T-cell (primary cell): ENCODE results near the gene TYK2. TPM values are rescaled to one million over a fixed set of nuclear protein-coding genes. Genes with fewer than 3 reads are reported as not detected.

ENCODE experiments used
- ATAC-seq, 4 experiments: fragments of 200-7000 bp in 3 of 4; fragments of 150-1000 bp in 1 of 4; cut with Tn5 transposase; replicated peaks in 1 of 4; 1 replicate in 3 of 4; 2 replicates in 1 of 4; pipeline ENCODE4 v1.10.0; 2021; ENCODE audit warnings: moderate library complexity in 3 of 4, mild to moderate bottlenecking in 2 of 4, moderate number of reproducible peaks in 1 of 4
- CTCF ChIA-PET, 2 donors: fragments of 300-600 bp; sonication (Branson Sonifier 250); formaldehyde crosslinking; loops; one replicate each; lab custom pipeline; 2022; ENCODE audit warnings: antibody characterized with exemption in 2 of 2; lab: Charles Lee
- POLR2A ChIA-PET, 2 donors: fragments of 300-600 bp; sonication (Branson Sonifier 250); formaldehyde crosslinking; loops; one replicate each; lab custom pipeline; 2022; ENCODE audit warnings: antibody characterized with exemption in 2 of 2; lab: Charles Lee
- DNase-seq, 35 experiments: peaks; one replicate each; pipeline versions ENCODE4 v3.0.0 to v3.0.0-alpha.2; 2013 to 2023
- H3K27ac ChIP-seq: one replicate; pipeline ENCODE4 v1.5.1; 2013; ENCODE audit warnings: low read length
- H3K27me3 ChIP-seq, 2 experiments: replicated peaks in 1 of 2; 1 replicate in 1 of 2; 2 replicates in 1 of 2; pipeline versions ENCODE4 v1.6.1 to v1.7.0; 2013; ENCODE audit warnings: low read length in 1 of 2, mixed read lengths in 1 of 2; ENCODE audit not compliant: control insufficient read depth in 2 of 2, insufficient read depth in 2 of 2; ENCODE audit errors: extremely low read depth in 1 of 2
- H3K36me3 ChIP-seq, 2 donors: 1 replicate in 1 of 2; 2 replicates in 1 of 2; pipeline versions ENCODE4 v1.6.1 to v1.7.0; 2013; ENCODE audit warnings: low read length in 1 of 2; ENCODE audit not compliant: control insufficient read depth in 2 of 2, insufficient read depth in 1 of 2; ENCODE audit errors: extremely low read depth in 1 of 2
- H3K4me1 ChIP-seq, 2 experiments: 1 replicate in 1 of 2; 2 replicates in 1 of 2; pipeline versions ENCODE4 v1.6.1 to v1.7.0; 2013; ENCODE audit warnings: low read length in 2 of 2, mixed read lengths in 1 of 2; ENCODE audit not compliant: insufficient read depth in 2 of 2, control insufficient read depth in 1 of 2; ENCODE audit errors: extremely low read depth in 1 of 2
- H3K4me3 ChIP-seq, 2 donors: 1 replicate in 1 of 2; 2 replicates in 1 of 2; pipeline versions ENCODE4 v1.5.1 to v1.7.0; 2013; ENCODE audit warnings: mild to moderate bottlenecking in 2 of 2, low read length in 1 of 2, moderate library complexity in 1 of 2; ENCODE audit not compliant: control insufficient read depth in 1 of 2; ENCODE audit errors: extremely low read depth in 1 of 2
- H3K9me3 ChIP-seq: 2 replicates; pipeline ENCODE4 v1.7.0; 2013
- H3K27ac Mint-ChIP-seq, 2 donors: one replicate each; pipeline ENCODE4 v1.8.0; 2020 to 2021; ENCODE audit warnings: mild to moderate bottlenecking in 2 of 2, mixed read lengths in 2 of 2
- H3K27me3 Mint-ChIP-seq, 2 donors: one replicate each; pipeline ENCODE4 v1.8.0; 2021 to 2022; ENCODE audit warnings: mixed read lengths in 2 of 2
- H3K36me3 Mint-ChIP-seq: one replicate; pipeline ENCODE4 v1.8.0; 2021; ENCODE audit warnings: mixed read lengths
- H3K4me1 Mint-ChIP-seq, 3 donors: one replicate each; pipeline ENCODE4 v1.8.0; 2020 to 2022; ENCODE audit warnings: mixed read lengths in 3 of 3, mild to moderate bottlenecking in 1 of 3
- H3K4me3 Mint-ChIP-seq, 3 donors: one replicate each; pipeline ENCODE4 v1.8.0; 2020 to 2022; ENCODE audit warnings: mild to moderate bottlenecking in 3 of 3, mixed read lengths in 3 of 3, moderate library complexity in 3 of 3
- H3K9me3 Mint-ChIP-seq, 3 donors: one replicate each; pipeline ENCODE4 v1.8.0; 2020 to 2022; ENCODE audit warnings: mixed read lengths in 3 of 3
- WGBS: methylation state at CpG from one replicate; pipeline ENCODE4 v1.1.5; 2013; ENCODE audit warnings: missing lambda C conversion rate; ENCODE audit not compliant: insufficient coverage; 5-methylcytosine and 5-hydroxymethylcytosine counted together
- total RNA-seq, 35 experiments: library from RNA in 6 of 35; stranded (reverse) in 6 of 35; fragments of 120-200 nt in 1 of 35; gene quantifications; one replicate each; pipeline versions ENCODE4 v1.2.1 to v1.2.4 and lab custom pipeline; 2013 to 2026

The TYK2 gene
- total RNA-seq, 5 donors from 2014 or later (not counting 1 experiment from before 2014, with no cell fraction given) = 277 to 346 (median 323) TPM

DNA sequence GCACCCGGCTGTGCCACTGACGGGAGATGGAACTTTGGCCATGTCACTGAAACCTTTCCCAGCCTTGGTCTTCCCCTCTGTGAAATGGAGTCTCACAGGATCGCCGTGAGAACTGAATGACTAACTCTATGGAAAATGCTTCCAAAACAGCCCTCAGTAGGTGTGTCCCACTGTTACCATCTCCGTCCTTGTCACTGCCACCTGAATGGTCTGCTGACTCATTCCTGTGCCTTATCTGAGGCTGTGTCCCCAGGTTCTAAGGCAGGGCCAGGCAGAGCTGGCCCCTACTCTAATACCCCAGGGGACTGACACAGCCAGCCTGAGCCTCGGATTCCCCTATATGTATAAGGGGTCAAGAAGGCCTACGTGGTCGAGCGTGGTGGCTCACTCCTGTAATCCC lies 18.4 kb upstream of the TYK2 start:
- Histone ChIP-seq H3K36me3 (peaks cover 3 to 27% of the 10 kb centered on the region in 2 donors), H3K27me3 (no peaks in the 10 kb centered on the region), H3K4me1 (peaks cover 14 to 48% of the 10 kb centered on the region in 2 experiments), H3K4me3 (no peak overlapping the region), H3K9me3 (no peaks in the 10 kb centered on the region), H3K27ac (no peak overlapping the region)
- Mint-ChIP-seq H3K4me1 (peaks cover 25 to 41% (median 40%) of the 10 kb centered on the region in 3 donors), H3K4me3 (no peak overlapping the region), H3K27ac (no peak overlapping the region), H3K36me3 (peaks cover 18% of the 10 kb centered on the region), H3K9me3 (no peaks in the 10 kb centered on the region), H3K27me3 (no peaks in the 10 kb centered on the region)
- POLR2A ChIA-PET = no interaction called here
- DNase-seq (no peak), ATAC-seq (no peak)
- CTCF ChIA-PET = no interaction called here
- 94% methylated on average over 5 of the region's 9 CpGs for WGBS

DNA sequence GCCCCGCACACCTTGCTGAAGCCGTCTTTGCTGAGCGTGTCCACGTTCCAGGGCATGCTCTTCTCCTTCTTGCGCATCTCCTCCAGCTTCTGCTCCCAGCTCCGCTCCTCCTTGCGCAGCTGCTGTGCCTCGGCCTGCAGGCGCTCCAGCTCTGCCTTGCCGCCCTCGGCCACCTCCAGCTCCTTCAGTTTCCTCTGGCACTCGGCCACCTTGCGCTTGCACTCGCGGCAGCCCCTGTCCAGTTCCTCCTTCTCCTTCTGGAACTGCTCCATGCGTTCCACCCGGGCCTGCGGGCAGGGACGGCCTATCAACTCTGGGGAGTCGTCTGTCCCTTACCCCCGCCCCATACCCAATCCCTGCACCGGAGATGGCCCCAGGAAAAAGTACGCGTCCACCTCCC lies 15.5 kb upstream of the TYK2 start:
- no peak overlapping the region for H3K4me3 Mint-ChIP-seq

DNA sequence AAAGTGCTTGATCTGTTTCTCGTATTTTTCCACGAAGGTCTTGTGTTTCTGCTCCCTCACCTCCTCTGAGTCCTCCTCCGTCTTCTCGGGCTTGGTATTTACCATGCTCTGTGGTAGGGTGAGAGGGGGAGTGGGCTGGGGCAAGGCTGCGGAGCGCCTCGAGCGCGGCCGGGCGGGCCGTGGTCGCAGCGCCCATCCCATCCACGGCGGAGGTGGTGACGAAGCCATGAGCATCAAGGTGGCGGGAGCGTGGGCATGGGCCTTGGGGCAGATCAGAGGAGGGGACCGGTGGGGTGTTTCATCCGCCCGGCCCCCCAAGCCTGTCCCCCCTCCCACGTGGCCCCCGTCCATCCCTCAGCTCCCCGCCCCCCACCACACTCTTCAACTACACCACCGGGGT lies 15.1 kb upstream of the TYK2 start:
- no peak overlapping the region for H3K4me3 ChIP-seq
- POLR2A ChIA-PET = no interaction called here
- Mint-ChIP-seq H3K4me1 (peaks cover 0 to 18% (median 15%) of the 10 kb centered on the region in 3 donors), H3K27me3 (no peaks in the 10 kb centered on the region), H3K27ac (no peak overlapping the region), H3K36me3 (peaks cover 27% of the 10 kb centered on the region), H3K9me3 (no peaks in the 10 kb centered on the region), H3K4me3 (no peak overlapping the region)
- H3K27me3 ChIP-seq = no peaks in the 10 kb centered on the region
- ATAC-seq = no peak
- H3K4me1 ChIP-seq = peaks cover 0 to 18% of the 10 kb centered on the region in 2 experiments
- CTCF ChIA-PET = no interaction called here
- peaks cover 16 to 55% of the 10 kb centered on the region in 2 donors for H3K36me3 ChIP-seq
- no peaks in the 10 kb centered on the region for H3K9me3 ChIP-seq
- H3K27ac ChIP-seq = no peak overlapping the region
- no peak for DNase-seq
- 95% methylated on average over 13 of the region's 26 CpGs for WGBS

More for the DNA sequence above, 15.5 kb upstream of the TYK2 start:
- Histone ChIP-seq H3K4me1 (peaks cover under 1 to 22% of the 10 kb centered on the region in 2 experiments), H3K36me3 (peaks cover 16 to 54% of the 10 kb centered on the region in 2 donors), H3K27ac (no peak overlapping the region), H3K9me3 (no peaks in the 10 kb centered on the region), H3K4me3 (no peak overlapping the region), H3K27me3 (no peaks in the 10 kb centered on the region)
- CTCF ChIA-PET = no interaction called here
- DNase-seq (no peak), ATAC-seq (no peak)
- Mint-ChIP-seq H3K27me3 (no peaks in the 10 kb centered on the region), H3K9me3 (no peaks in the 10 kb centered on the region), H3K27ac (no peak overlapping the region), H3K4me1 (peaks cover 1 to 22% (median 19%) of the 10 kb centered on the region in 3 donors), H3K36me3 (peaks cover 23% of the 10 kb centered on the region)
- POLR2A ChIA-PET = no interaction called here
- WGBS = 96% methylated on average over 23 of the region's 24 CpGs

DNA sequence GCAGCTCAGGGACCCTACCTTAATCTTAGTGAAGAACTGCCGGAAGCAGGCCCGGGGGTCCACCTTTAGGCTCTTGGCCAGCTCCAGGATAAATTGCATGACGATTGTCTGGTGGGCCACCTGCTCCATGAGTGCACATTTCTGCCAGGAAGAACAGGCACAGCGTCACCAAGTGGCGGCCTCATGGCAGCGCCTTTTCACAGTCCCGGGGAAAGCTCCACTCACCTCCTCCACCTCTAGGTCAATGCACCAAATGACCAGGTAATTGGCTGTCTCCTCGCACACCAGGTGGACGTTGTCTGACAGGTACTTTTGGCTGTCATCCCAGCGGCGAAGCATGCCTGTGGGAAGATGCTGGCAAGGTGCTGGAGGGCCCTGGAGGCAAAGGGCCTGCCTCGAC lies 14.6 kb upstream of the TYK2 start:
- Histone ChIP-seq H3K4me3 (no peak overlapping the region), H3K36me3 (peaks cover 16 to 54% of the 10 kb centered on the region in 2 donors), H3K4me1 (peaks cover 0 to 14% of the 10 kb centered on the region in 2 experiments), H3K27me3 (no peaks in the 10 kb centered on the region), H3K9me3 (no peaks in the 10 kb centered on the region), H3K27ac (no peak overlapping the region)
- Mint-ChIP-seq H3K9me3 (no peaks in the 10 kb centered on the region), H3K27me3 (no peaks in the 10 kb centered on the region), H3K27ac (no peak overlapping the region), H3K4me3 (no peak overlapping the region), H3K4me1 (peaks cover 0 to 15% (median 11%) of the 10 kb centered on the region in 3 donors), H3K36me3 (peaks cover 27% of the 10 kb centered on the region)
- no peak for DNase-seq
- ChIA-PET POLR2A (no interaction called here), CTCF (no interaction called here)
- 96% methylated on average over 11 of the region's 12 CpGs for WGBS
- ATAC-seq = no peak

DNA sequence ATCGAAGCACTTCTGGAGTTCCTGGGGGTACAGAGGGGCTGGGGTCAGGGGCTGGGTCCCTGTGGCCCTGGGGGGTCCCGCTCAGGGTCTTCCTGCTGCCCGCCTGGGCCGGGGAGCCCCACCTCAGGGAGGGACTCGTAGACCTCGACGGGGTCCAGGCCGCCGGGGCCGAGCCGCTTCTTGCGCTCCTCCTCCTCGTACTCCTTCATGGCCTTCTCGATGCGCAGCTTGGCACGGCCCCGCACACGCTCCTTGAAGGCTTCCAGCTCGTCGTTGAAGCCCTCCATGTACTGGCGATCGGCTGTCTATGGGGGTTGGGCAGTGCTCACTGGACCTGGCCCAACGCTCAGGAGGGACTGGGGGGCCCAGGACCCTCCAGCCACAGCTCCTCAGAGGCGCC lies 12.8 kb upstream of the TYK2 start:
- Mint-ChIP-seq H3K27ac (no peak overlapping the region), H3K9me3 (no peaks in the 10 kb centered on the region), H3K4me1 (peaks cover 0 to 8% (median 7%) of the 10 kb centered on the region in 3 donors), H3K27me3 (no peaks in the 10 kb centered on the region), H3K4me3 (no peak overlapping the region), H3K36me3 (peaks cover 27% of the 10 kb centered on the region)
- Histone ChIP-seq H3K27ac (no peak overlapping the region), H3K27me3 (no peaks in the 10 kb centered on the region), H3K9me3 (no peaks in the 10 kb centered on the region), H3K36me3 (peaks cover 14 to 46% of the 10 kb centered on the region in 2 donors), H3K4me3 (no peak overlapping the region), H3K4me1 (peaks cover 0 to 6% of the 10 kb centered on the region in 2 experiments)
- no peak for ATAC-seq
- WGBS = 93% methylated on average over 24 of the region's 24 CpGs
- DNase-seq = no peak
- POLR2A ChIA-PET = interaction anchor here in 1 of 2 donors (0.6 kb wide), 1 partner anchor 10 kb away, joined by 3 read pairs; the partner anchor contains the start of gene CDC37
- CTCF ChIA-PET = interaction anchor here (0.6 to 0.8 kb wide), 4 partner anchors 13 to 133 kb away, joined by 3 to 5 read pairs (median 3); partner anchors contain the start of gene TYK2 (in 1 of the 2)

DNA sequence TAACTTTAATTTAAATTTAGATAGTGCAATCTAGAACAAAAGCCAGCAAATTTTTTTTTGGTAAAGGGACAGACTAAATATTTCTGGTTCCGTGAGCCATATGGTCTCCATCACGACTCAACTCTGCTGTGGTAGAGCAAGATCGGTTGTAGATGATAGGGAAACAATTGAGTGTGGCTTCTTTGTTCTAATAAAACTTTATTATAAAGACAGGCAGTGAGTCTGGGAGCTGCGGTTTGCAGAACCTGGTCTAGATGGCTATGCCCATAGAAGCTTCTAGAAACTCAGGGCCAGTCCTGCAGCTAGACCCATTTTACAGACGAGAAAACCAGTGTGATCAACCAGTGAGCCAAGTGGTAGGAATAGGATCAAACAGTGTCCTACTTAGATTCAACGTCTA lies 11.7 kb upstream of the TYK2 start:
- H3K27me3 ChIP-seq = no peaks in the 10 kb centered on the region
- peaks cover 13 to 44% of the 10 kb centered on the region in 2 donors for H3K36me3 ChIP-seq
- ATAC-seq = no peak

More for the DNA sequence above, 11.7 kb upstream of the TYK2 start:
- Histone ChIP-seq H3K9me3 (no peaks in the 10 kb centered on the region), H3K27ac (no peak overlapping the region), H3K4me1 (no peaks in the 10 kb centered on the region), H3K4me3 (no peak overlapping the region)
- H3K9me3 Mint-ChIP-seq = no peaks in the 10 kb centered on the region
- H3K4me1 Mint-ChIP-seq = peaks cover 0 to 5% (median 0%) of the 10 kb centered on the region in 3 donors
- H3K4me3 Mint-ChIP-seq = no peak overlapping the region
- no peaks in the 10 kb centered on the region for H3K27me3 Mint-ChIP-seq
- H3K27ac Mint-ChIP-seq = no peak overlapping the region
- ChIA-PET POLR2A (interaction anchor here (0.7 to 1.0 kb wide), 2 partner anchors 133 to 392 kb away, joined by 5 read pairs; no protein-coding TSS in a partner anchor), CTCF (interaction anchor here in 1 of 2 donors (0.8 to 2.8 kb wide), 5 partner anchors 12 to 133 kb away, joined by 3 to 19 read pairs (median 3); partner anchors contain the start of genes ICAM1 and TYK2)
- 92% methylated on average over 2 of the region's 6 CpGs for WGBS
- no peak for DNase-seq
- H3K36me3 Mint-ChIP-seq = peaks cover 27% of the 10 kb centered on the region
